ENCODE data around the gene SERPINA1. TPM values are rescaled to one million over a fixed set of nuclear protein-coding genes. Genes with fewer than 3 reads are reported as not detected.

SERPINA1 gene
- total and polyA plus RNA-seq, 2 of the 13 experiments (the other 11 are each of a cell fraction or from before 2014, with no cell fraction given) = 3,266 to 11,015 TPM

GRCh38 chr14:94355191-94355794 lies 33.1 kb downstream of the SERPINA1 start (continued):
- TF ChIP-seq PLSCR1 (CRISPR knock-in tag; IDR thresholded peaks at IDR 0.05; ENCODE audit: borderline replicate concordance) (no peak), JUN (CRISPR knock-in tag; IDR thresholded peaks at IDR 0.05) (no peak), ZNF121 (CRISPR knock-in tag; IDR thresholded peaks at IDR 0.05) (0 out of 2 replicates have a peak, but pooled peaks have one; percentile 11), CCDC6 (CRISPR knock-in tag; IDR thresholded peaks at IDR 0.05) (0 out of 2 replicates have a peak, but pooled peaks have one; percentile 61), TCF7 (IDR thresholded peaks at IDR 0.05; ENCODE audit: low read depth) (peak; percentile 8; the same call in 1 of the 2 replicates), ZNF704 (CRISPR knock-in tag; IDR thresholded peaks at IDR 0.05; ENCODE audit: borderline replicate concordance) (no peak), PHF21A (CRISPR knock-in tag; IDR thresholded peaks at IDR 0.05) (peak; percentile 88), ZNF34 (CRISPR knock-in tag; IDR thresholded peaks at IDR 0.05; ENCODE audit: borderline replicate concordance) (no peak), ZNF644 (CRISPR knock-in tag; IDR thresholded peaks at IDR 0.05; ENCODE audit: low read depth) (peak; percentile 29; the same call in 1 of the 2 replicates), FOXK2 (IDR thresholded peaks at IDR 0.05) (peak; percentile 29; the same call in 1 of the 2 replicates), FOXA3 (CRISPR knock-in tag; IDR thresholded peaks at IDR 0.05) (peak; percentile 63), U2AF1 (optimal IDR thresholded peaks at IDR 0.05; ENCODE audit: low read depth, low read length) (no peak), TARDBP (CRISPR knock-in tag; IDR thresholded peaks at IDR 0.05) (peak; percentile 59; the same call in 1 of the 2 replicates), PATZ1 (CRISPR knock-in tag; IDR thresholded peaks at IDR 0.05) (peak; percentile 87), ESRRA (CRISPR knock-in tag; IDR thresholded peaks at IDR 0.05; ENCODE audit: low read depth) (peak; percentile 67; the same call in 1 of the 2 replicates), ELF4 (CRISPR knock-in tag; IDR thresholded peaks at IDR 0.05; ENCODE audit: borderline replicate concordance) (peak; percentile 84; the same call in 1 of the 2 replicates), FLYWCH1 (CRISPR knock-in tag; IDR thresholded peaks at IDR 0.05) (no peak), MEIS2 (CRISPR knock-in tag; IDR thresholded peaks at IDR 0.05) (0 out of 2 replicates have a peak, but pooled peaks have one; percentile 10), ARID2 (CRISPR knock-in tag; IDR thresholded peaks at IDR 0.05; ENCODE audit: borderline replicate concordance) (no peak), ZBTB37 (CRISPR knock-in tag; IDR thresholded peaks at IDR 0.05) (no peak), ZEB1 (IDR thresholded peaks at IDR 0.05; ENCODE audit: insufficient replicate concordance, low read depth) (peak; percentile 23), ZNF562 (CRISPR knock-in tag; IDR thresholded peaks at IDR 0.05; ENCODE audit: borderline replicate concordance) (no peak), MED13 (CRISPR knock-in tag; IDR thresholded peaks at IDR 0.05) (peak; percentile 77; the same call in 1 of the 2 replicates), GABPA (IDR thresholded peaks at IDR 0.05; ENCODE audit: low read depth, low read length) (no peak), GABPA (CRISPR knock-in tag; IDR thresholded peaks at IDR 0.05; ENCODE audit: low read depth) (no peak; the same call in 1 of the 2 replicates), SATB2 (CRISPR knock-in tag; IDR thresholded peaks at IDR 0.05) (no peak)
